Caco-2 (cell line): Measurements from ENCODE around the gene ZSCAN2. TPM values are rescaled to one million over a fixed set of nuclear protein-coding genes. Genes with fewer than 3 reads are reported as not detected.
"Not testable (repeated sequence)": the region's sequence is repeated elsewhere in the genome, so short reads cannot be mapped to it uniquely, and the experiment has no call there.

ENCODE experiments used
- BruUV-seq: library from RNA; stranded (reverse); fragments of 400-500 nt; replicated peaks from 2 replicates; lab custom pipeline; 2021; lab: Mats Ljungman, UMichigan
- CTCF ChIA-PET: fragments of 300-600 bp; sonication (Branson Sonifier 250); formaldehyde crosslinking; loops from one replicate; lab custom pipeline; 2022; ENCODE audit warnings: antibody characterized with exemption; lab: Charles Lee
- POLR2A ChIA-PET: fragments of 300-600 bp; sonication (Branson Sonifier 250); formaldehyde crosslinking; loops from one replicate; lab custom pipeline; 2022; ENCODE audit warnings: antibody characterized with exemption; lab: Charles Lee
- DNase-seq, 2 experiments: peaks; one replicate each; pipeline versions ENCODE4 v3.0.0 to v3.0.0-alpha.2; 2020 to 2022
- H3K27me3 ChIP-seq: replicated peaks from 2 replicates; pipeline ENCODE4 v1.6.0; 2011; ENCODE audit warnings: low read length; ENCODE audit not compliant: control insufficient read depth, insufficient read depth
- H3K36me3 ChIP-seq: 2 replicates; pipeline ENCODE4 v1.5.1; 2011; ENCODE audit warnings: low read length; ENCODE audit not compliant: control insufficient read depth, insufficient read depth
- H3K4me1 ChIP-seq: fragments of 250-450 bp; sonication (Bioruptor Pico); 2 replicates; pipeline ENCODE4 v1.5.1; 2020; ENCODE audit warnings: mild to moderate bottlenecking
- H3K4me3 ChIP-seq: 2 replicates; pipeline ENCODE4 v1.5.1; 2011; ENCODE audit warnings: low read depth, mild to moderate bottlenecking, control low read depth, low read length
- H3K9me3 ChIP-seq: fragments of 250-450 bp; sonication (Bioruptor Pico); 2 replicates; pipeline ENCODE4 v1.5.1; 2020; ENCODE audit warnings: mild to moderate bottlenecking, moderate library complexity
- H3K27ac Mint-ChIP-seq: one replicate; pipeline ENCODE4 v1.8.0; 2022; ENCODE audit warnings: mixed read lengths; ENCODE audit not compliant: unreplicated experiment
- H3K27me3 Mint-ChIP-seq: one replicate; pipeline ENCODE4 v1.8.0; 2022; ENCODE audit warnings: mixed read lengths; ENCODE audit not compliant: insufficient read depth, unreplicated experiment
- H3K36me3 Mint-ChIP-seq: one replicate; pipeline ENCODE4 v1.8.0; 2022; ENCODE audit warnings: mild to moderate bottlenecking, mixed read lengths; ENCODE audit not compliant: insufficient read depth, unreplicated experiment
- H3K4me1 Mint-ChIP-seq: one replicate; pipeline ENCODE4 v1.8.0; 2022; ENCODE audit warnings: low read depth, mixed read lengths; ENCODE audit not compliant: unreplicated experiment
- H3K4me3 Mint-ChIP-seq: one replicate; pipeline ENCODE4 v1.8.0; 2022; ENCODE audit warnings: mild to moderate bottlenecking, moderate library complexity, mixed read lengths; ENCODE audit not compliant: unreplicated experiment
- H3K9me3 Mint-ChIP-seq: one replicate; pipeline ENCODE4 v1.8.0; 2022; ENCODE audit warnings: mixed read lengths; ENCODE audit not compliant: unreplicated experiment
- intact Hi-C: fragments of 100-400 bp; cut with micrococcal nuclease; formaldehyde crosslinking; loops from one replicate; pipeline ENCODE4 v1.10.0; 2022; ENCODE audit not compliant: unreplicated experiment
- total RNA-seq: library from RNA; stranded (reverse); gene quantifications from 2 replicates; pipeline ENCODE4 v1.2.3, GENCODE V29; 2022
- TF ChIP-seq, protein P1 (sequence below), 2 experiments: fragments of 200-600 bp in 1 of 2; IDR thresholded peaks; 1 replicate in 1 of 2; 2 replicates in 1 of 2; pipeline versions ENCODE4 v1.5.1 to v1.8.0; 2011 to 2022; ENCODE audit warnings: antibody characterized with exemption in 1 of 2, control low read depth in 1 of 2, inconsistent platforms in 1 of 2, low read depth in 1 of 2, low read length in 1 of 2, mild to moderate bottlenecking in 1 of 2, moderate library complexity in 1 of 2; ENCODE audit not compliant: insufficient read depth in 1 of 2, severe bottlenecking in 1 of 2, unreplicated experiment in 1 of 2

Gene ZSCAN2
- total RNA-seq, 1 experiment from 2014 or later: 12.9 TPM

DNA sequence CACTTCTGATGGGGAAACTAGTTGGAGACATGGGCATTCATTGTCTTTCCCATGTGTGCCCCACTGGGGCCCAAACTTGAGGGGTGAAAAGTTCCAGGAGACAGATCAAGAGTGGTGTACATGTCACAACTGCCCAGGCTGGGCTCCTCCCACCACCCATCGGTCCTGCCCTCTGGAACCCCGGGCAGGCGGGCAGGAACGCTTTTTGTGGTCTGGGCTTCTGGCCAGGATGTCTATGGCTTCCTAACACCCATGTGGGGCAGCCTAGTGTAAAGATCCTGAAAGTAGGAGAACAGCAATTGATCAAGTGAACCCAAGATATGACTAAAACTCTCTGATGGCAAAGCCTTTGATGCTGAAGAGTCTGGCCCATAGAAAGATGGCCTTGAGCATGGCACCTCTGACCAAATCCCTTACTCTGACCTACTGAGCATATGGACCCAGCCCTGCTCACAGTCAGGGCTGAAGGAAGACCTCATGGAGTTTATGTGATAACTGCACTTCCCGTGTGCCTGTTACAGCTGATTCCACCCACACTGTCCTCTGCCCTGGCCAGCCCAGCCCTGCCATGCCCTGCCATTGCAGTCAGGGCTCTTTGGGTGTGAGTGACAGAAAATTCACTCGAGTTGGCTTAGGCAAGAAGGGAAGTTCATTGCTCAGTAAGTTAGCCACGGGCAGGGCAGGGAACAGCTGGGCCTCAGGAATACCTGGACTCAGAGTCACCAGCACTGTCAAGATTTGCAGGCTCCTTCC is 19.0 kb upstream of the ZSCAN2 start:
- H3K4me3 ChIP-seq, H3K9me3 Mint-ChIP-seq, H3K27me3 ChIP-seq, H3K27ac Mint-ChIP-seq, DNase-seq, CTCF ChIA-PET, H3K36me3 ChIP-seq, H3K27me3 Mint-ChIP-seq, H3K4me1 ChIP-seq, H3K9me3 ChIP-seq, POLR2A ChIA-PET, BruUV-seq, intact Hi-C loops, H3K36me3 Mint-ChIP-seq, H3K4me3 Mint-ChIP-seq: not testable (repeated sequence)
- peaks cover 14% of the 10 kb centered on the region for H3K4me1 Mint-ChIP-seq

DNA sequence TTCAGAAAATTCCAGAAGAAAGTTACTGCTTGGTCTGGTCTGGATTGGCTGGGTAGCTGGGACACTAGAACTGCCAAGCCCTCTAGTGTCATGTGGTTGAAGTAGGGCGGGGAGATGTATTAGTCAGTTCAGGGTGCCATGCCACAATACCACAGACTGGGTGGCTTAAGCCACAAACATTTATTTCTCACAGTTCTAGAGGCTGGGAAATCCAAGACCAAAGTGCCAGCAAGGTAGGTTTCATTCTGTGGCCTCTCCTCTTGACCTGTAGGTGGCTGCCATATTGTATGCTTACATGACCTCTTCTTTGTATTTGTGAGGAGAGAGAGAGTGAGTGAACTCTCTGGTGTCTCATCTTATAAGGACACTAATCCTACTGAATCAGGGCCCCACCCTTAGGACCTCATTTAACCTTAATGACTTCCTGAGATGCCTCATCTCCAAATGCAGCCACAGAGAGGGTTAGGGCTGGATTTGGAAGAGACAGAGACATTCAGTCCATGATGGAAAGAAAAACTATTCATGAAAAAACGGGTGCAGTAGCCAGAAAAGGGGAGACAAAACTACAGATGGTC is 18.1 kb upstream of the ZSCAN2 start:
- no TSS peak for BruUV-seq
- Histone ChIP-seq H3K4me3 (no peak overlapping the region), H3K27me3 (no peaks in the 10 kb centered on the region), H3K9me3 (no peaks in the 10 kb centered on the region), H3K4me1 (no peaks in the 10 kb centered on the region), H3K36me3 (no peaks in the 10 kb centered on the region)
- no peak for DNase-seq
- ChIA-PET CTCF (no interaction called here), POLR2A (no interaction called here)
- Mint-ChIP-seq H3K9me3 (no peaks in the 10 kb centered on the region), H3K36me3 (no peaks in the 10 kb centered on the region), H3K4me1 (peaks cover 14% of the 10 kb centered on the region), H3K27ac (no peak overlapping the region), H3K27me3 (peaks cover 7% of the 10 kb centered on the region), H3K4me3 (no peak overlapping the region)
- TF ChIP-seq, protein P1, sequence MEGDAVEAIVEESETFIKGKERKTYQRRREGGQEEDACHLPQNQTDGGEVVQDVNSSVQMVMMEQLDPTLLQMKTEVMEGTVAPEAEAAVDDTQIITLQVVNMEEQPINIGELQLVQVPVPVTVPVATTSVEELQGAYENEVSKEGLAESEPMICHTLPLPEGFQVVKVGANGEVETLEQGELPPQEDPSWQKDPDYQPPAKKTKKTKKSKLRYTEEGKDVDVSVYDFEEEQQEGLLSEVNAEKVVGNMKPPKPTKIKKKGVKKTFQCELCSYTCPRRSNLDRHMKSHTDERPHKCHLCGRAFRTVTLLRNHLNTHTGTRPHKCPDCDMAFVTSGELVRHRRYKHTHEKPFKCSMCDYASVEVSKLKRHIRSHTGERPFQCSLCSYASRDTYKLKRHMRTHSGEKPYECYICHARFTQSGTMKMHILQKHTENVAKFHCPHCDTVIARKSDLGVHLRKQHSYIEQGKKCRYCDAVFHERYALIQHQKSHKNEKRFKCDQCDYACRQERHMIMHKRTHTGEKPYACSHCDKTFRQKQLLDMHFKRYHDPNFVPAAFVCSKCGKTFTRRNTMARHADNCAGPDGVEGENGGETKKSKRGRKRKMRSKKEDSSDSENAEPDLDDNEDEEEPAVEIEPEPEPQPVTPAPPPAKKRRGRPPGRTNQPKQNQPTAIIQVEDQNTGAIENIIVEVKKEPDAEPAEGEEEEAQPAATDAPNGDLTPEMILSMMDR (IDR thresholded peaks at IDR 0.05; ENCODE audit: insufficient read depth in 1 of 2, low read depth in 1 of 2, low read length in 1 of 2, severe bottlenecking in 1 of 2, unreplicated experiment in 1 of 2): no peak
- intact Hi-C loops: no loop called here

DNA sequence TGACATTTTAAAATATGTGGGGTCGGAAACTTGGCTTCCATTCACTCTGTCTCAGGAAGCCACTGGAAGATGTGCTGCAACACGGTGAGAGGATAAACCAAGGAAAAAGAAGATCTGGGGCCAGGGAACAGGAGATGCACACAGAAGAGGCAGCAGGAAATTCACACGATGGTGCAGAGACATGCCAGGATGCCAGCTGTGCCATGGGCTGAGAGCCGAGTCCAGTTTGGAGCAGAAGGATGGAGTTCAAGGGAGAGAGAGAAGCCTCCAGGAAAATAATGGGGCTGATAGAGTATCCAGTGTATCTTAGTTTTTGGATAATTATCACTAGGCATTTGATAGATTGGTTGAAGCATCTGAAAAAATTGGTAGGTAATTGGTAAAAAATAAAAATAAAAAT is 16.9 kb upstream of the ZSCAN2 start:
- H3K9me3 Mint-ChIP-seq, DNase-seq, POLR2A ChIA-PET, H3K4me1 ChIP-seq, BruUV-seq, H3K36me3 Mint-ChIP-seq, H3K27me3 ChIP-seq, H3K27me3 Mint-ChIP-seq, intact Hi-C loops, H3K27ac Mint-ChIP-seq, H3K4me3 ChIP-seq, CTCF ChIA-PET, H3K36me3 ChIP-seq, H3K4me3 Mint-ChIP-seq, H3K9me3 ChIP-seq: not testable (repeated sequence)
- H3K4me1 Mint-ChIP-seq: peaks cover 14% of the 10 kb centered on the region

DNA sequence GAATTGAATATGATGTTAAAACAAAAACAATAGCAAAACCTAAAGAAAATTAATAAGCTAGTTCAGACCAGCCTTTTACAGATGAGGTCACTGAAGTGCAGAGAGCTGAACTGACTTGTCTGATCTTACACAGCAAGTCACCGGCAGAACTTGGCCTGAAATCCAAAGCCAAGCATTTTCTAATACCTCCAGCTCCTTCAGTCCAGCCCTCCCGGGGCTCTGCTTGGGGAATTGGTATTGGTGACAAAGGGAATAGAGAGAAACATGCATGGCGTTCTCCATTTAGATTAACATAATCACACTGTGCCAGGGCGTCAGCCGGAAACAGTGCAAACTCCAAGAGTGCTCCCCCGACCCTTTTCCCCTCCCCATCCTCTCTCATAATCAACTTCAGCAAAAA is 14.1 kb upstream of the ZSCAN2 start:
- CTCF ChIA-PET: no interaction called here
- intact Hi-C loops: loop anchor here (5.0 kb wide), 1 partner anchor 341 kb away; no protein-coding TSS in a partner anchor

More for the DNA sequence above, 14.1 kb upstream of the ZSCAN2 start:
- Histone ChIP-seq H3K9me3 (no peaks in the 10 kb centered on the region), H3K4me1 (no peaks in the 10 kb centered on the region), H3K4me3 (no peak overlapping the region), H3K36me3 (no peaks in the 10 kb centered on the region), H3K27me3 (no peaks in the 10 kb centered on the region)
- POLR2A ChIA-PET: no interaction called here
- Mint-ChIP-seq H3K36me3 (no peaks in the 10 kb centered on the region), H3K27ac (no peak overlapping the region), H3K4me3 (no peak overlapping the region), H3K9me3 (no peaks in the 10 kb centered on the region), H3K4me1 (no peaks in the 10 kb centered on the region), H3K27me3 (peaks cover 7% of the 10 kb centered on the region)
- no TSS peak for BruUV-seq
- TF ChIP-seq, protein P1 (IDR thresholded peaks at IDR 0.05; ENCODE audit: insufficient read depth in 1 of 2, low read depth in 1 of 2, low read length in 1 of 2, severe bottlenecking in 1 of 2, unreplicated experiment in 1 of 2): no peak
- no peak for DNase-seq
